ENCODE results near the gene ANO2.

DNA sequence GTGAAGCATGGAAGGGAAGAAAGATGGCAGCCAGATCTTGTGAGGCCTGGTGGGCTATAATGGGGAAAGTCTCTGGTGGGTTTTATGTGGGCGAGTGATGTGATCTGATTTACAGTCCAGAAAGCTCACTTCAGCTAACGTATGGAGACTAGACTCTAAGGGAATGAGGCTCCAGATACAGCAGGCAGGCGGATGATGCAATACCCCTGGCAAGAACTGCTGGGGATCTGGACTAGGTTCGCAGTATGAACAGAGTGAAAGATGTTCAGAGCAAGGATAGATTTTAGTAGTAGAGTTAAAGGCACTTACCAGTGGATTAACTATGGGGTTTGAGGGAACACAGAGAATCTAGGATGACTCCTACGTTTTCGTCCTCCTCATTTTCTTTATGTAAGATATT, 253.1 kb downstream of the ANO2 start:
- TF ChIP-seq, protein P1, sequence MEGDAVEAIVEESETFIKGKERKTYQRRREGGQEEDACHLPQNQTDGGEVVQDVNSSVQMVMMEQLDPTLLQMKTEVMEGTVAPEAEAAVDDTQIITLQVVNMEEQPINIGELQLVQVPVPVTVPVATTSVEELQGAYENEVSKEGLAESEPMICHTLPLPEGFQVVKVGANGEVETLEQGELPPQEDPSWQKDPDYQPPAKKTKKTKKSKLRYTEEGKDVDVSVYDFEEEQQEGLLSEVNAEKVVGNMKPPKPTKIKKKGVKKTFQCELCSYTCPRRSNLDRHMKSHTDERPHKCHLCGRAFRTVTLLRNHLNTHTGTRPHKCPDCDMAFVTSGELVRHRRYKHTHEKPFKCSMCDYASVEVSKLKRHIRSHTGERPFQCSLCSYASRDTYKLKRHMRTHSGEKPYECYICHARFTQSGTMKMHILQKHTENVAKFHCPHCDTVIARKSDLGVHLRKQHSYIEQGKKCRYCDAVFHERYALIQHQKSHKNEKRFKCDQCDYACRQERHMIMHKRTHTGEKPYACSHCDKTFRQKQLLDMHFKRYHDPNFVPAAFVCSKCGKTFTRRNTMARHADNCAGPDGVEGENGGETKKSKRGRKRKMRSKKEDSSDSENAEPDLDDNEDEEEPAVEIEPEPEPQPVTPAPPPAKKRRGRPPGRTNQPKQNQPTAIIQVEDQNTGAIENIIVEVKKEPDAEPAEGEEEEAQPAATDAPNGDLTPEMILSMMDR (IDR thresholded peaks at IDR 0.05; ENCODE audit: low read depth, low read length, missing input control), result no peak
- TF ChIP-seq, protein P2, sequence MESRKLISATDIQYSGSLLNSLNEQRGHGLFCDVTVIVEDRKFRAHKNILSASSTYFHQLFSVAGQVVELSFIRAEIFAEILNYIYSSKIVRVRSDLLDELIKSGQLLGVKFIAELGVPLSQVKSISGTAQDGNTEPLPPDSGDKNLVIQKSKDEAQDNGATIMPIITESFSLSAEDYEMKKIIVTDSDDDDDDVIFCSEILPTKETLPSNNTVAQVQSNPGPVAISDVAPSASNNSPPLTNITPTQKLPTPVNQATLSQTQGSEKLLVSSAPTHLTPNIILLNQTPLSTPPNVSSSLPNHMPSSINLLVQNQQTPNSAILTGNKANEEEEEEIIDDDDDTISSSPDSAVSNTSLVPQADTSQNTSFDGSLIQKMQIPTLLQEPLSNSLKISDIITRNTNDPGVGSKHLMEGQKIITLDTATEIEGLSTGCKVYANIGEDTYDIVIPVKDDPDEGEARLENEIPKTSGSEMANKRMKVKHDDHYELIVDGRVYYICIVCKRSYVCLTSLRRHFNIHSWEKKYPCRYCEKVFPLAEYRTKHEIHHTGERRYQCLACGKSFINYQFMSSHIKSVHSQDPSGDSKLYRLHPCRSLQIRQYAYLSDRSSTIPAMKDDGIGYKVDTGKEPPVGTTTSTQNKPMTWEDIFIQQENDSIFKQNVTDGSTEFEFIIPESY (IDR thresholded peaks at IDR 0.05), result no peak
- TF ChIP-seq EGR1 (IDR thresholded peaks at IDR 0.05; ENCODE audit: low read depth in 2 of 2), result no peak
- TF ChIP-seq MAX (IDR thresholded peaks at IDR 0.05), result no peak
- no peak for TF ChIP-seq TAF1 (conservative IDR thresholded peaks at IDR 0.05)
- TF ChIP-seq YY1 (IDR thresholded peaks at IDR 0.05), result no peak

Data from liver (tissue), 3 donors.